GM21423 (cell line): ENCODE measurements around the gene BCL2L2.

Experiments used
- ATAC-seq: cut with Tn5 transposase; IDR thresholded peaks from one replicate; pipeline ENCODE4 v1.9.1; 2021; ENCODE audit warnings: mild to moderate bottlenecking, moderate library complexity; ENCODE audit not compliant: unreplicated experiment

The BCL2L2 gene

DNA sequence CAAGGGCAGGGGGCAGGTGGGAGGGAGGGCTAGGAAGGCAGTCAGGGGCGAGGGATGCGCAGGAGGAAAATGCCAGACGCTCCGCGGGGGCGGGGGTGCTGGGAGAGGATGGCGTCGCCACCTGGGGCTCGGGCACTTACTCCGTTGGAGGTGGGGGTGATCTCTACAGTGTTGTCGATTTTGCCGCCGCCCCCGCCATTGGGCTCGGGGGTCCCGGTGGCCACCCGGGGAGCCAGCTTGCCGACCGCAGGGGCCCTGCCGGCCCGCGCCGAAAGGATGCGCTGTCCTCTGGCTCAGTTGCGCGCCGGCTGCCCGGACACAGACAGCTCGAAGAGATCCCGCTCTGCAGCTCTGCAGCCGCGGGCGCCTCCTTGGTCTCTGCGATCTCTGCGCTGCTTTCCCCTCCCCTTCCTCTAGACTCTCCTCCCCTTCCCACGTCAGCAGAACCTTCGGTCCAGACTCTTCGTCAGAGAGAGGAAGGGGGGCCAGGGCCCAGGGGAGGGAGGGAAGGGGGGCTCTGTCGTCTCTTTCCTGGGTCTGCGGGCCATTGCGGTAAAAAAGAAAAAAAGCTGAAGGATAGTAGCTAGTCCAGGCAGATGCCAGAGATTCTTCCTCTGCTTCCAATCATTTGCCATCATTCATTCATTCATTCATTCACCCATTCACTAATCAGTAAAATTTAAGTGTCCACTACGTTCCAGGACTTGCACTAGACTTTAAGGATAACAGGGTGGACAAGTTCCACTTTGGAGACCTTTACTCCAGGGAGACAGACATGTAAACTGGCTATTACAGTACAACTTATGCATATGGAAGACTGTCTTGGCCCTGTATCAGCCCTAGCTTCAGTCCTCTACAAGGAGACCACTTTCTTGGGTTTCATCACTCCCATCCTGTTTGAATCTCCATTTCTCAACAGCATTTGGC lies 46.1 kb downstream of the BCL2L2 start, which contains the start of gene SLC22A17:
Gene SLC22A17, minus strand, starts transcription at position 382 of the 927 bp plus-strand sequence.
- no peak for ATAC-seq

DNA sequence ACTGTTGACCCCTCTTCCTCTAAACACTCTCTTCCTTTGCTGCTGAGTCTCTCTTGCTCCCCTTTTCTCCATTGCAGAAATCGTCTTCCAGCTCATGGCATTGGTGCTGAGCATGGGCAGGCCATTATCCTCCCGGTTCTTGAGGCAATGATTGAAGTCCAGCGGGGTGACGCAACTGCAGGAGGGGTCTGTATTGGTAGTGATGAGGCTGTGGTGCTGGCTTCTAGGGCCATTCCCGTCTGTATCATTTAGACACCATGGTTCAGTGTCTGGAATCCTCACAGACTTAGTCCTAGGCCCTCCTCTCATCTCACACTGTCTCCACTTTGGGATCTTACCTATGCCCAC lies 46.8 kb downstream of the BCL2L2 start:
- ATAC-seq, result no peak

DNA sequence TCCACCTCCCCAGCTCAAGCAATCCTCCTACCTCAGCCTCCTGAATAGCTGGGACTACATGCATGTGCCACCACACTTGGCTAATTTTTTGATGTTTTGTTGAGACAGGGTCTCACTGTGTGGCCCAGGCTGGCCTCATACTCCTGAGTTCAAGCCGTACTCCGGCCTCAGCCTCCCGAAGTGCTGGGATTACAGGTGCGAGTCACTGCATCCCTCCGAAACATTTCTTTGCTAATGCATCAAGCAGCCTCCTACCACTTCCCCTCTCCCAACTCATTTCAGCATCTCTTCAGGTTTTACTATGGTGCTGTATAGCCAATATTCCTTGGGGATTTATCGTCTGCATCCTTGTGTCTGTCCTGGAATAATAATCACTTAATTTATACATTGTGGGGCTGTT lies 48.4 kb downstream of the BCL2L2 start:
- no peak for ATAC-seq

DNA sequence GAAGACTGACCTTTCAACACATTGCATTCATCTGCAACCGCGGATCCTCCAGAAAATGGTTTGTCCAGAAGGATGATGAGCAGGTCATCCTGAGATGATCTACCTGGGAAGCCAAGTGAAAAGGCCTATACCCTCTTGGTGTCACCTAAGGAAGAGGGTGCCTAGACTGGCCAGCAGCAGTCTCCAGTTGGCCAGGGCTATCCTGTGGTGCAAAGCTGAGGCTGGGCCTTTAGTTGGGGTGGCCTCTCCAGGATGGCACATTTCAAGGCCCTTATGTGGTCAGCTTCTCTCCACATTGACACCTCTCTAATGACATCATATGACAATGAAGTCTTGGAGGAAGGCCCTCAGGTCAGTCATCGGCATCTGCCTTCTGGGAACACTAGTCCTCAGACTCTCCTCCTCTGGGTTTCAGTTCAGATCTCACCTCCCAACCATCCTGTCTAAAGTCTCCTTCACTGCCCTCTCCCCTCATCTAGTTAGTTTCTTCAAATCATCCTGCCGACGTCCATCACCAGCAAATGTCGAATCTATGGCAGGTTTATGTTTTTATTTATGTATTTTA lies 49.3 kb downstream of the BCL2L2 start:
- ATAC-seq, result no peak

DNA sequence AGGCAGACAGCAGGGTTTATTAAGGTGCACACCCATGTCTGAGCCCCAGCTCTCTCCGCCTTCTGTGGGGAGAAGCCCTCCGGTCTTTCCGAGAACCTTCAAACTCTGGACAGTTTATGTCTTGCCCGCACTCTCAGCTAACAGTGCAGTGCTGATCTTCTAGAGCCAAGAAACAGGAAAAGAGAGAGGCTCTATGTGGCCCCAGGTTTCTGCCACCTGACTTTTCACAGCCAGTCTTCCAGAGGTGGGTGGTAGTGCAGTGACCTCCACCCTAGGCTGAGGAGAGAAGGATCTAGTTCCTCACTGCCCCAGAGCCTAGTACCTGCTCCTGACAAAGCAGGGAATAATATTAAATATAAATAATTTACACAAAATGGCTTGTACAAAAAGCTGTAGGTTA lies 50.0 kb downstream of the BCL2L2 start:
- no peak for ATAC-seq

DNA sequence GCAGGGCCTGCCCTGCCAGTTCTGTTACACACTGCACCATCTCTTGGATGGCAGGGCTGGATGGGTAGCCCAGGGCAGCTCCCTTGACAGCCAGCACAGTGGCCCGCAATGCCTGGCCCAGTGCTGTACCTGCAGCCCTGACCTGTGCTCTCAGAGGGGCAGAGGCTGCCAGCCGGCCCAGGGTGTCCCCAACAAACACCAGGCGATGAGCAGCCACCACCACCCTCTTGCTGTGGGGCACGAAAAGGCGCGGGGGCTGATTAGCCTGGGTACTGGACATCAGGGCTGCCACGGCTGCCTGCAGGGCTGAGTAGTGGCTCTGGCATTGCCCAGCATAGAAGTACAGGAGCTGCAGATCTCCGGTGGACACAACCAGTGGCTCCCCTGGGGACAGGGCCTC lies 50.6 kb downstream of the BCL2L2 start:
- no peak for ATAC-seq

DNA sequence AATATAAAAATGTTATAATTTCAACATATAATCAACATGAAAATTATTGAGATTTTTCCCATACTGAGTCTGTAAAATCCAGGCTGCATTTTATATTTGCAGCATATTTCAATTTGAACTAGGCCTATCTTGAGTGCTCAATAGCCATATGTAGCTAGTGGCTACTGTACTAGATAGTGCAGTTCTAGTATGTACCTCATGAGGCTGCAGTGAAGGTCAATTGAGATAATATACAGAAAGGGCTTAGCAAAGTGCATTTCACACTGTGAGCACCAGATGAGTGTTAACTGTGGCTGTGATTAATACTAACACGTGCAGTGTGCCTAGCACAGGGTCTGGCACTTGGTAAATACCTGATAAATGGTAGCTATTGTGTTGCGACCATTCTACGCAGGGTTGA lies 51.4 kb downstream of the BCL2L2 start:
- ATAC-seq, result no peak

DNA sequence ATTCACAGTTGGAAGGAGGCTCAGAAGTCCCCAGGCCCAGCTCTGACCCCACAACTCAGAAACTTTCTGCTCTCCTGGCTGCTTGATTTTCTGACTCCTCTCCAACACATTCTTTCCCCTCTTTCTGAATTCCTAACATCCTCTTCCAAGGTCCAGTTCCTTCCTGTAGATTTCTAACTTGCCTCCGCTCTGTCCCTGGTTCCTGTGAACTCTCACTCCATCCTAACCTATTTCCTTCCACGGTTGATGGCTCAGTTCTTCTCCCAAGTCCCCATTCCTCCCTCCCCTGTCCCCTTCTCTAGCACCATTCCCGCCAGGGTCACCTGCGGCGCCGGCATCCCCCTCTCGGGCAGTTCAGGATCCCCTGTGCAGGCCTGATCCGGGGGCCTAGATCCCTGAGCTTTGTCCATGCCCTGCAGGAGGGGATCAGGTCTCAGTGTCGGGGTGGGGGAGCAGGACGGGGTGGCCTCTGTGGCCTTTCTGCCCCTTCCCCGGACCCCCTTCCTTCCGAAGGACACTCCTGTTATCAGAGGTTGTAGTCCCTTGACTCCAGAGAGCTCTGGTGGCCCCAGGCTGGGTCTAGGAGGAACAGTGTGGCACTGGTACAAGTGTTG lies 52.0 kb downstream of the BCL2L2 start:
- ATAC-seq, result no peak

DNA sequence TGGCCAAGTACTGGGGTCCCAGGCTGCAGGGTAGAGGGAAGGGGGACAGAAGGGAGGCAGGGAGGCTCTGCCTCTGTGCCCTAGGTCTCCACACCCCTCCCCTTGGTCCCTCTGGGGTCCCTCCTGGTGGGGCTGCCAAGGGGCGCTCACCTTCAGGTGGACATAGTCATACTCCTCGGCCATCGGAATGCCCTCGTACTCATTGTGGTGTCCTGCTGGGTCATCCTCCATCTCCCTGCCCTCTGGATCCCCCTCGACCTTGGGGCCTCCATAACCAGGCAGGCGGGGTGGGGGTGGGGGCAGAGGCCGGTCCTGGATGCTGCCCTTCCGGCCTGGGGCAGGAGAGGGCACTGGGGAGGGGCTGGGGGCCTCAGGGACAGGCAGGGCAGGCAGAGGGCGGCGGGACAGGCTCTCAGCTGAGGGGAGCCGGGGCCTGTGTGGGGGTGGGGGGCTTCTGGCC lies 52.6 kb downstream of the BCL2L2 start:
- no peak for ATAC-seq

DNA sequence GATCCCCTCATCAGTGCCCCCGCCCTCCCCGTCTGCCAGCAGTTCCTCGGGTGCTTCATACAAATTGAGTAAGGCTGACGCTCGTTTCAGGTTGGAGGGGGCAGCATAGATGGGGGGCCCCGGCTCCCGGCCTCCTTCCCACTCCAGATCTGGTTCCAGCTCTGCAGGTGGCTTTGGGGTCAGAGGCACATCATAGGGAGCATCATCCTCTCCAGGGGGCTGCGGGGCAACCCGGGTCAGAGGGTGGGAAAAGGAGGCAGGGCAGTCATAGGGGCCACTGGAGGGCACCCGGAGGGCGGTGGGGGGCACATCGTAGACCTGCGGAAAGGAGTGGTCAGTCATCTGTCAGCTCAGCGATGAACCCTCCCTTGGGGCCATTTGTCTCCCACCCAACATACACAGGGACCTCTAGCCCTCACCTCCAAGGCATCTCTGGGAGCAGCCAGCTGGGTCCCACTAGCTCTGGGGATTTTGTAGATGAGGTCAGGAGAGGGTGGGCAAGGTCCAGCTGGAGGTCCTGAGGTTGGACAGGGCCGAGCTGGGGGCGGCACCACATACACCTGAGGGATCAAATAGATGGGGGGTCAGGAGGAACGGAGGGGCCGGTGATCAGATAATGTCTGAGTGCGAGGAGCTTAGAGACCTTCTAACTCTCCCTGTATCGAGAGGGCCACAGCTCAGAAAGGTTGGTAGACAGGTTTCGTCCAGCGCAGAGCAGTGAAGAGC lies 53.3 kb downstream of the BCL2L2 start:
- ATAC-seq, result no peak

DNA sequence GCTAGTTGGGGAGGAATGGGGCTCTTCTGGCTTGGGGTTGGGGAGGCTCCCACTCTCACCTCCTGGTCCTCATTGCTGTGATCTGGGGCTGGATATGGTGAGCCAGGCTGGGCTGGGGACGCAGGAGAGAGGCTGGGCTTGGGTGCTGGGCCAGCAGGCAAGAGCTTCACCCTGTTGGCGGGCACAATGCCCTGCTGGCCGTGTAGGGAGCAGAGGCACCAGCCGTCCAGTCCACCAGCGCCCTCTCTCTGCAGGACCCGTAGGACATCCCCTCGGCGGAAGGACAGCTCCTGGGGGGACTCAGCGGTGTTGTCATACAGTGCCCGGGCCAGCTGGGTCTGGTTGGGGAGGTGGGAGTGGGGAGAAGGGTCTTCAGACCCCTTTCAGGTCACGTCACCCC lies 53.9 kb downstream of the BCL2L2 start:
- no peak for ATAC-seq

DNA sequence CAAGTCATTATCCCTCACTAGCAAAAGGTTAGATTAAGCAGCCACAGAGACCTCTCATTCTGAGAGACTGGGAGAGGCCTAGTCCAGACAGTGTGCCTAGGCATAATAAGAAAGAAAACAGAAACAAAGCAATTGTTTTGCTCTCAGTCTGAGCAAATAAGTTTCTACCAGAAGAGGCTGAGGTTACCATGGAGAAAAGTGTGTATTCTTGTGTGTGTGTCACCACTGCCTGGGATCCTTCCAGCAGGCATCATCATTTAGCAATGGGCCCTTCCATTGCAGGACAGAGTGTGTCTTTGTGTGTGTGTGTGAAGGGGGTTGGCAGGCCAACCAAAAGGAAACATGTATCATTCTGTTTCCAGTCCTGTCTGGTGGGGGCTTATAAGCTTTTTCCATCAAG lies 54.7 kb downstream of the BCL2L2 start:
- no peak for ATAC-seq
